ENCODE results near the gene FOXA1. TPM values are rescaled to one million over a fixed set of nuclear protein-coding genes. Genes with fewer than 3 reads are reported as not detected.

FOXA1 gene
- total RNA-seq, 1 donor from 2014 or later: not detected

- no peak for DNase-seq (ENCODE audit: low spot score)
- intact Hi-C loops (cut with DNase I): no loop called here
These were observed 8.7 kb upstream of the FOXA1 start for GRCh38 chr14:37603688-37604251.

GRCh38 chr14:37602605-37603453, 7.8 kb upstream of the FOXA1 start:
- DNase-seq (ENCODE audit: low spot score): no peak
- intact Hi-C loops (cut with DNase I): no loop called here

DNA sequence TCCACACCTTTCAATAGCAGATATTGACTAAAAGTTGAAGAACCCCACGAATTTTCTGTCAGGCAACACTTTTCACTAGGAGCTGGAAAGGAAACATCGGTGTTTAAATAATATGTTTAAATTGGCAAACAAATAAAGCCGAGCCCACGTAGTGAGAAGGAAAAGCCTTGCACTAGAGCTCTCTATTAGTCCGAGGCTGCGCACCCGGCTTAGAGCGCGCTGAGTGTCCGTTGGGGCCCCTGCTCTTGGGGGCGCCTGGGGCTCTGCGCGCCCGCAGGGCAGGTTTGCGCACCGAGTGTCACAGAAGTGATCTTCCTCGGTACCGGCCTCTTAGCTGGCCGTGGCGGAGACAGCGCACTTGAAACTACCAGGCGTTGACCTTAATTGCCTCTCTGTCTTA, 6.8 kb upstream of the FOXA1 start:
- DNase-seq (ENCODE audit: low spot score): no peak

DNA sequence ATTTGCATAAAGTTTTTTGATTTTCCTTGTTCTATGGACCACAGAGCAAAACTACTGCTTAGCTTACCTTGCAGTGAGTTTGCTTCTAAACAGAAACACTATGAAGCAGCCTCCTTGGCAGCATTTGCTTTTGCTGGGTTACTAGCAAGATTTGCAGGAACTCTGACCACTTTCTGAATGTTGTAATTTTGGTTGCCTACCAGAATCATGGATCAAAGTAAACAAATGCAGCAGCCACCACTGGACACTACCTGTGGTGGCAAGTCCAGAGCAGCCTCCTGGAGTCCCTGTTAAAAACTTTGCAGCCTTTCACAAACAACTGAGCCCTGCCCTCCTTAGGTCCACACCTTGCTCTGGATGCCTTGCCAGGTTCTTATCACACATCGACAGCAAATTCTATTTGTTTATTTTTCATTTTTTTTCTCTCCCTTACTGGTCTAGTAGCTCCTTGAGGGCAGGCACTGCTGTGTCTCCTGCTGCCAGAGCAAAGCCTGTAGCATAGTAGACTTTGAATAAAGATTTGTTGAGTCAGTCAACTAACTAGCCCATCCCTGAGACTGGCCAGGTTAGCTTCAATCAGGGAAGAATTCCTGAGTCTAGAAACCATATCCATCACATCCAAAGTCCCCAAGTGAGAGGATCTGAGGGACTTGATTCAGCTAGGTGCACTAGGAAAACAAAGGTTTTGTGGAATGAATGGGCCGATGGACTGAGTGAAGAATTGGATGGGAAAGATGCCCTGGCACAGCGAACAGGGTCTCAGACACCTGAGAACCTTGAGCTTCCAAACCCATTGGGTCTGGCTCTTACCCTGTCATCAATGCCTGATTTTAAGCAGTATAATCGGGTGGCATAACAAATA, 6.1 kb upstream of the FOXA1 start:
- DNase-seq (ENCODE audit: low spot score): no peak
- intact Hi-C loops (cut with DNase I): no loop called here

More for the DNA sequence above, 6.8 kb upstream of the FOXA1 start:
- intact Hi-C loops (cut with DNase I): no loop called here

- DNase-seq (ENCODE audit: low spot score): no peak
- intact Hi-C loops (cut with DNase I): no loop called here
These were observed 4.7 kb upstream of the FOXA1 start for GRCh38 chr14:37599507-37600368.

DNA sequence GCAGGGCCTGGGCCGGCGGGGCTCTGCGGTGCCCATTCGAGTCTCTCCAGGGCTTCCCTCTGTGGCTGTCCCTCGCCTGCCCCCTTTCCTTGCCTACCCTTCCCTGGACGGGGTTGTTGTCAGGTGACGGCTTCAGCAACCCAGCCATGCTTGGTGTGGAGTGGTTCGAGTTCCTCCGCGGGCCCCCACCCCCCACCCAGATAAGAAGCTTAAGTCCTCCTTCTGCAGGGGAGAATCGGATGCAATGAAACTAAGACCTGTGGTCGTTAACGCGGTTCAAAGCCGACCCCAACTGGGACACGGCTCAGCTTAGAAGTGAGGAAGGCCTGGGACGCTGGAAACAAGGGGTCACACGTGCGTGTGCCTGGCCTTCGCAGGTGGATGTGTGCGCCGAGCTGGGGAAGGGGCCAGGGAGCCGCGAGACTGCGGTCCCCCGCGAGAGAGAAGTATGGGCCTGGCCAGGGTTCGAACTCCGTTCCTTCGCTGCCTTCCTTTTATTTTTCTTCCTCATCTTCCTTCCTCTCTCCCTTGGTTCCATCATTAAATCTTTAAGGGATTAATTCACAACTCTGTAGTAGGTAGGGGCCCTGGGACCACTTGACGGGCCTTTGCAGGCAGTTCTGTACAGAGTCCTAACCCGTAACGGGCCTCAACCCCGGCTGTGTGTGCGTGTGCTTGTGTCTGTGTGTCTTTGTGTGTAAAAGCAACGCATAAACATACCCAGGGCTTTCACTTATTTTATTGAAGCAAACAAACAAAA, 3.9 kb upstream of the FOXA1 start:
- DNase-seq (ENCODE audit: low spot score): no peak
- intact Hi-C loops (cut with DNase I): no loop called here

- no peak for DNase-seq (ENCODE audit: low spot score)
These were observed 3.1 kb upstream of the FOXA1 start for GRCh38 chr14:37597914-37598746.

GRCh38 chr14:37597538-37597913, 2.5 kb upstream of the FOXA1 start:
- intact Hi-C loops (cut with DNase I): no loop called here
- no peak for DNase-seq (ENCODE audit: low spot score)

More at GRCh38 chr14:37597914-37598746, 3.1 kb upstream of the FOXA1 start:
- intact Hi-C loops (cut with DNase I): no loop called here

DNA sequence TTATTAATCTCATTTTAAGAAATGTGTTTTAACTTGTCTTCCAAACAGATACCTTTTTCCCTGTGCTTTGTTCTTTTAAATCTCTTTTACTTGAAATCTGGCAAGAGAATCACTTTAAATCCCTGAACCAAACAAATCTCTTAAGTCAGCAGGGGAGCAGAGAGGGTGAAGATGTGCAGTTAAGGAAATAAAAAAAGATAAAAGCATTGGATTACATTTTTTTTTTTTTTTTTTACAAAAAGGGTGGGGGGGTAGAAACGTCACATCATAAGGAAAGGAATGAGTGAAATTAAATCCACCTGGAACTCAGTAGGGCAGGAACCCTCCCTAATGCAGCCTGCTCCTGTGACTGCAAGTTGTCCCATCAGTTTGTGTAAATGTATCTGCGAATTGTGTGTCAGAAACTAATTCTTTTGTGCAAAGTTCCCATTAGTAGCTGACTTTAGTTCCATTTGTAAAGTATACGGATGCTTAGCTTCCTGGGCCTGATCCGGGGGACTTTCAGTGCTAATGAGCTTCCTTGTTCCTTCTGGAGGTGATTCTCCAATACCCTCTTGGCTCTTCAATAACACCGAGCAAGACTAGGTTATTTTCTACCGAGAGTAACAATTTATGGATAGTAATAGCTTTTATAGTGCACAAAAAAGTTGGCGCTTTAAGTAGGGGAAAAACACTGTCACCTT, 1.9 kb upstream of the FOXA1 start:
- intact Hi-C loops (cut with DNase I): no loop called here
- no peak for DNase-seq (ENCODE audit: low spot score)

GRCh38 chr14:37595809-37596621, 966 bp upstream of the FOXA1 start:
- intact Hi-C loops (cut with DNase I): no loop called here
- DNase-seq (ENCODE audit: low spot score): no peak

- intact Hi-C loops (cut with DNase I): loop anchor here (5.0 kb wide), 1 partner anchor 347 kb away; no protein-coding TSS in a partner anchor
- no peak for DNase-seq (ENCODE audit: low spot score)
These were observed 645 bp downstream of the FOXA1 start for GRCh38 chr14:37594238-37594970.

GRCh38 chr14:37593511-37594237, 1.4 kb downstream of the FOXA1 start:
- intact Hi-C loops (cut with DNase I): loop anchor here (5.0 kb wide), 1 partner anchor 346 kb away; no protein-coding TSS in a partner anchor
- DNase-seq (ENCODE audit: low spot score): no peak

DNA sequence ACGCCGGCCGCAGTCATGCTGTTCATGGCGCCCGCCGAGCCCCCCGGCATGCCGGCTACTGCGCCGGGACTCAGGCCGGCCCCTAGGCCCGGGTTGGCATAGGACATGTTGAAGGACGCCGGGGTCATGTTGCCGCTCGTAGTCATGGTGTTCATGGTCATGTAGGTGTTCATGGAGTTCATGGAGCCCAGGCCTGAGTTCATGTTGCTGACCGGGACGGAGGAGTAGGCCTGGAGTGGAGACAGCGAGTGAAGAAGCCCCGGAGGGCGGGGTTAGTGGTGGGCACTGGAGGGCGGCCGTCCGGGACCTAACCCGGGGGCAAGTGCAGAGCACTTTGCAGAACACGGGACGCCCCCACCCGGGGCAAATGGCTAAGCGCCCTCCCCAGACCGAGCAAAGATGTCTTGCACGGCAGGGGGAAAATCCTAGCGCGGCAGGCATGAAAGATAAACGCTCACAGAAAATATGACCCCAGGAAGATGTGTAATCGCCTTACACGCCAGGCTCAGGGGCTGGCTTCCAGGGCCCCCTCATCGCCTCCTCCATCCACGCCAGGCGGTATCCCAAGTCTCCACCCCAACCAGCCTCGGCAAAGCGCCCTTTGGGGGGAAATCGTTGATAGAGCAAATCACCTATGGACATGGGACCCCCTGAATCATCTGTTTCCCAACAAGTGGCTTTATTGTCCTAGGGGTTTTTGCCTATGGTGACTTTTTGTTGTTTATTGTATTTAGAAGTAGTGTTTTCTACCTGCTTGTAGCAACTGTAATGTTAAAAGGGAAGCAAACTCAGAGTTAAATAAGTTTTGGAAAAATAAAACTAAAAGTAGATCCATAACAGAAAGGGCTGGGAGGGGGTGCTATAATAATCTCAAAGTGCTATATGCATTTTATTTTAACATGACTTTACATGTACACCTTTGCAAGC, 2.3 kb downstream of the FOXA1 start:
- no peak for DNase-seq (ENCODE audit: low spot score)
- intact Hi-C loops (cut with DNase I): loop anchor here (5.0 kb wide), 1 partner anchor 345 kb away; no protein-coding TSS in a partner anchor

- no peak for DNase-seq (ENCODE audit: low spot score)
- intact Hi-C loops (cut with DNase I): loop anchor here (5.0 kb wide), 1 partner anchor 345 kb away; no protein-coding TSS in a partner anchor
These were observed 3.0 kb downstream of the FOXA1 start for GRCh38 chr14:37591941-37592481.
